Body of pancreas (tissue), 4 donors: ENCODE results near the gene PRMT7.

ENCODE experiments used
- POLR2A ChIP-seq, 3 donors: fragments of 450-650 bp; IDR thresholded peaks; one replicate each; pipeline ENCODE4 v1.6.1; 2016; ENCODE audit warnings: antibody characterized with exemption in 3 of 3, mild to moderate bottlenecking in 2 of 3
- TF ChIP-seq, protein P1 (sequence below), 7 experiments: fragments of 450-650 bp in 4 of 7; fragments of 200-600 bp in 3 of 7; sonication (generic) in 3 of 7; IDR thresholded peaks; one replicate each; pipeline ENCODE4 v1.5.1; 2016 to 2019; ENCODE audit warnings: antibody characterized with exemption in 7 of 7

DNA sequence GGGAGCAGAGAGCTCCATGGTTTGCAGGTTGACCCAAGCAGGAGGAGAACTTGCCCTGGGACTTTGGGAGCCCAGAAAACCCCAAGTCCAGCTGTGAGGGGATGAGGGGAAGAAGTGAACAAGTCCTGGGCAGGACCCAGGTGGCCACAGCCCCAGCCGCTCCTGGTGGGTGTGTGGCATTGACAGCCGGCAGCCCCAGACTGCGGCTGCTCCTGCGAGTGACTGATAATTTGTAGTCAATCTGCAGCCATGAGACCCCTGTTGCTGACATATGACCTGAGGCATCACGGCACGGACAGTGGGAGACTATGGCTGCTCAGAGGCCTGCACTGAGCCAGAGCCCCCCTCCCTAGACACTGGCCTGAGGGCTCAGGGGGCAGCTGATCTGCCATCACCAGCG, 66.4 kb downstream of the PRMT7 start:
- TF ChIP-seq, protein P1, sequence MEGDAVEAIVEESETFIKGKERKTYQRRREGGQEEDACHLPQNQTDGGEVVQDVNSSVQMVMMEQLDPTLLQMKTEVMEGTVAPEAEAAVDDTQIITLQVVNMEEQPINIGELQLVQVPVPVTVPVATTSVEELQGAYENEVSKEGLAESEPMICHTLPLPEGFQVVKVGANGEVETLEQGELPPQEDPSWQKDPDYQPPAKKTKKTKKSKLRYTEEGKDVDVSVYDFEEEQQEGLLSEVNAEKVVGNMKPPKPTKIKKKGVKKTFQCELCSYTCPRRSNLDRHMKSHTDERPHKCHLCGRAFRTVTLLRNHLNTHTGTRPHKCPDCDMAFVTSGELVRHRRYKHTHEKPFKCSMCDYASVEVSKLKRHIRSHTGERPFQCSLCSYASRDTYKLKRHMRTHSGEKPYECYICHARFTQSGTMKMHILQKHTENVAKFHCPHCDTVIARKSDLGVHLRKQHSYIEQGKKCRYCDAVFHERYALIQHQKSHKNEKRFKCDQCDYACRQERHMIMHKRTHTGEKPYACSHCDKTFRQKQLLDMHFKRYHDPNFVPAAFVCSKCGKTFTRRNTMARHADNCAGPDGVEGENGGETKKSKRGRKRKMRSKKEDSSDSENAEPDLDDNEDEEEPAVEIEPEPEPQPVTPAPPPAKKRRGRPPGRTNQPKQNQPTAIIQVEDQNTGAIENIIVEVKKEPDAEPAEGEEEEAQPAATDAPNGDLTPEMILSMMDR (IDR thresholded peaks at IDR 0.05), result no peak
- no peak for TF ChIP-seq POLR2A (IDR thresholded peaks at IDR 0.05)
